ENCODE results near the gene TIMP2. TPM values are rescaled to one million over a fixed set of nuclear protein-coding genes. Genes with fewer than 3 reads are reported as not detected.

Gene TIMP2
- total RNA-seq, 1 donor from 2014 or later, result 109 TPM

DNA sequence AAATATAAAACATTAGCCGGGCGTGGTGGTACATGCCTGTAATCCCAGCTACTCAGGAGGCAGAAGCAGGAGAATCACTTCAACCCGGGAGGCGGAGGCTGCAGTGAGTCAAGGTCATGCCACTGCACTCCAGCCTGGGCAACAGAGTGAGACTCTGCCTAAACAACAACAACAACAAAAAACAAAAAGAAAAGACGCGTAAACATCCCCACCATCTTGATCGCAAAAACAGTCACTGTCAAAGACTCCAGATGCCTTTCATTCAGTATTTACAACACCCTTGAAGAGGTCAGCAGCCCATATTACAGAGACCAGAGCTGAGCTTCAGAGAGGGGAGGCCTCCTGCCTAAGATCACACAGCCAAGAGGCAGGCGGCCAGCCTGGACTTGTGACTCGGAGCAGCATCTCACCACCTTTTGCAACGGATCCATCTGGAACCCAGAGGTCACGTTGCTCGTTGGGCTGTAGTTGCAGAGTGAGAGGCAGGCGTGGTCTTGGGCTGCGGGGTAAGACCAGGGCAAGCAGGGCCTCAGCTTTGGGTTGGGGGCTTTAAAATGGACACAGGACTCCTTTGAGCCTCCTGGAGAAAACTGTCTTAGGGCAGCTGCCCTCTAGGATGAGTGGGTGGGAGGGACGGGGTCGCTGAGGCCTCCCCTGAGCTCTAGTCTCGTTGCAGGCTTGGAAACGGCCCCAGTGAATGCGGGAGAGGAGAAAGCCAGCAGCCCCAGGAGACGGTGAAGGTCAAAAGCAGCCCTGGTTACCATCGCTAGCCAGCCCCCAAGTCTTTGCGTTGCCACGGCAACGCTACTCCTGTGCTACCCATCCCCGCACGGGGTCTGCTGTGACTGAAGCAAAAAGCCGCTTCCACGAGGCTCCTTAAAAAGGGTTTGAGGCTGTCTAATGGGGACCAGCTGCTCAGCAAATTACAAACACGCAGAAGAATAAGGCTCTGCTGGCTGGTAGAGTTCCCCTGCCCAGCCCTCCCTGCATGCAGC is 28.5 kb upstream of the TIMP2 start:
- Mint-ChIP-seq H3K4me1 (peaks cover 15% of the 10 kb centered on the region), H3K36me3 (no peaks in the 10 kb centered on the region), H3K27ac (no peak overlapping the region), H3K4me3 (no peak overlapping the region), H3K9me3 (peaks cover 12% of the 10 kb centered on the region), H3K27me3 (ENCODE audit: low read depth) (no peaks in the 10 kb centered on the region)
- no peak for DNase-seq (ENCODE audit: low spot score in 2 of 2, unreplicated experiment in 2 of 2)
- TF ChIP-seq, protein P1, sequence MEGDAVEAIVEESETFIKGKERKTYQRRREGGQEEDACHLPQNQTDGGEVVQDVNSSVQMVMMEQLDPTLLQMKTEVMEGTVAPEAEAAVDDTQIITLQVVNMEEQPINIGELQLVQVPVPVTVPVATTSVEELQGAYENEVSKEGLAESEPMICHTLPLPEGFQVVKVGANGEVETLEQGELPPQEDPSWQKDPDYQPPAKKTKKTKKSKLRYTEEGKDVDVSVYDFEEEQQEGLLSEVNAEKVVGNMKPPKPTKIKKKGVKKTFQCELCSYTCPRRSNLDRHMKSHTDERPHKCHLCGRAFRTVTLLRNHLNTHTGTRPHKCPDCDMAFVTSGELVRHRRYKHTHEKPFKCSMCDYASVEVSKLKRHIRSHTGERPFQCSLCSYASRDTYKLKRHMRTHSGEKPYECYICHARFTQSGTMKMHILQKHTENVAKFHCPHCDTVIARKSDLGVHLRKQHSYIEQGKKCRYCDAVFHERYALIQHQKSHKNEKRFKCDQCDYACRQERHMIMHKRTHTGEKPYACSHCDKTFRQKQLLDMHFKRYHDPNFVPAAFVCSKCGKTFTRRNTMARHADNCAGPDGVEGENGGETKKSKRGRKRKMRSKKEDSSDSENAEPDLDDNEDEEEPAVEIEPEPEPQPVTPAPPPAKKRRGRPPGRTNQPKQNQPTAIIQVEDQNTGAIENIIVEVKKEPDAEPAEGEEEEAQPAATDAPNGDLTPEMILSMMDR (IDR thresholded peaks at IDR 0.05; ENCODE audit: unreplicated experiment), result no peak

DNA sequence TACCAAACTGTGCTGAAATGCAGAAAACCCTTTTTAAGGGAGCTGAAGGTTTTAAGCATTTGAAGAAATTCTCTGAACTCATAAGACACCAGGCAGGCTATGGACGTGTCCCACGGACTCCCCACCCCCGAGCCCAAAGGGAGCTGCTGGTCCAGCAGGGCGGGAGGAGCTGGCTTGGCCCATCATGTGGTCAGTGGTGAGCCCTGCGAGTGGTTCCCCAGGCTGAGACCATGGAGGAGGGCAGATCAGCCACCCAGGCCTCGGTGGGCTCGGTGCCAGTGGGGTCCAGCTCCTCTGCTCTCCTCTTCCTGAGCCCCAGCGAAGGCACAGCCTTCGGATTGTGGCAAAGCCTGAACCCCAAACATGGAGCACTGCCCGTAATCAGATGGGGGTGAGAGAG is 27.5 kb upstream of the TIMP2 start:
- Mint-ChIP-seq H3K27me3 (ENCODE audit: low read depth) (no peaks in the 10 kb centered on the region), H3K9me3 (peaks cover 12% of the 10 kb centered on the region), H3K4me1 (peaks cover 16% of the 10 kb centered on the region), H3K27ac (peak overlapping the region; percentile 66), H3K36me3 (no peaks in the 10 kb centered on the region), H3K4me3 (no peak overlapping the region)
- no peak for DNase-seq (ENCODE audit: low spot score in 2 of 2, unreplicated experiment in 2 of 2)
- TF ChIP-seq, protein P1 (IDR thresholded peaks at IDR 0.05; ENCODE audit: unreplicated experiment), result no peak

DNA sequence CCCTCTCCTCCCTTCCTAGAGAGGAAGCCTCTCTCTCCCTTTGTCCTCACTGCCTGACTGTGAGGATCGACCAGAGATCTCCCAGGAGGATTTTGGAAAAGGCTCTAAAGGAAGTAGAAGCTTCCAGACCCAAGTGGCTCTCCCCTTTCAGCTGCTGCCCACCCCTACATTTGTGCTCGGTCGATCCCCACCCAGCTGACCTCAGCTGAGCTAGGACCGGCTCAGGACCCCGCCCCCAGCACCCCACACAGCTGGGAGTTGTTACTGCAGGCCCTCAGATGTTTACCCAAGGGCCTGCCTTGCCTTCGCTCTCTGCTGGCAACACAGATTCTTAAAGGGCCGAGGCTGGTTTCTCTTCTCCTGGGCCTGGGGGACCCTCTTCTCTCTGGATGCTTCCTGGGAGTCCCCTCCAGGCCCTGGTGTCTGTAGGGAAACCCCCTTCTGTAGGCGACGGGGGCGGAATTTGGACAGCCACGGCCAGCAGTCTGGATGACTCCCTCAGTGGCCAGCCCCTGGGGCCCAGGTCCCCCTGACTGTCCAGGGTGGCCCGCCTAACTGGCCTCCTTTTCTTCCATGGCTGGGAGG is 26.9 kb upstream of the TIMP2 start:
- H3K27ac Mint-ChIP-seq, result peak overlapping the region; percentile 66
- H3K36me3 Mint-ChIP-seq, result no peaks in the 10 kb centered on the region
- no peak for DNase-seq (ENCODE audit: low spot score in 2 of 2, unreplicated experiment in 2 of 2)
- H3K4me1 Mint-ChIP-seq, result peaks cover 21% of the 10 kb centered on the region
- TF ChIP-seq, protein P1 (IDR thresholded peaks at IDR 0.05; ENCODE audit: unreplicated experiment), result no peak
- no peak overlapping the region for H3K4me3 Mint-ChIP-seq
- no peaks in the 10 kb centered on the region for H3K27me3 Mint-ChIP-seq (ENCODE audit: low read depth)
- H3K9me3 Mint-ChIP-seq, result peaks cover 12% of the 10 kb centered on the region

DNA sequence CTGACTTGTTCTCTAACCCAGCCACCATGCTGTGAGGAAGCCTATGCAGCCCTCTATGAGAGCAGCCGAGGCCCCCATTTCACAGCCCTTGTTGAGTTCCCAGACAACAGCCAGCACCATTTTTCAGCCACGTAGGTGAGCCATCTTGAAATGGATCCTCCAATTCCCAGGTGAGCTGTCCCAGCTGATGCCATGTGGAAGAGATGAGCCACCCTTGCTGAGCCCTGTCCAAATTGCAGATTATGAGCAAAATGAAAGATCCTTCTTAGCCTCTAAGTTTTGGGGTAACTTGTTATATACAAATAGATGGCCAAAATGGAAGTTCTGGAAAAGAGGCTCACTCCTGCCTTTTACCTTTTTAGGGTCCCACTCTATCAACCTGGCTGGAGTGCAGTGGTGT is 25.7 kb upstream of the TIMP2 start:
- H3K4me1 Mint-ChIP-seq, result peaks cover 23% of the 10 kb centered on the region
- H3K27me3 Mint-ChIP-seq (ENCODE audit: low read depth), result no peaks in the 10 kb centered on the region
- no peaks in the 10 kb centered on the region for H3K36me3 Mint-ChIP-seq
- TF ChIP-seq, protein P1 (IDR thresholded peaks at IDR 0.05; ENCODE audit: unreplicated experiment), result no peak
- no peak overlapping the region for H3K4me3 Mint-ChIP-seq
- H3K27ac Mint-ChIP-seq, result no peak overlapping the region
- H3K9me3 Mint-ChIP-seq, result peaks cover 12% of the 10 kb centered on the region
- no peak for DNase-seq (ENCODE audit: low spot score in 2 of 2, unreplicated experiment in 2 of 2)

DNA sequence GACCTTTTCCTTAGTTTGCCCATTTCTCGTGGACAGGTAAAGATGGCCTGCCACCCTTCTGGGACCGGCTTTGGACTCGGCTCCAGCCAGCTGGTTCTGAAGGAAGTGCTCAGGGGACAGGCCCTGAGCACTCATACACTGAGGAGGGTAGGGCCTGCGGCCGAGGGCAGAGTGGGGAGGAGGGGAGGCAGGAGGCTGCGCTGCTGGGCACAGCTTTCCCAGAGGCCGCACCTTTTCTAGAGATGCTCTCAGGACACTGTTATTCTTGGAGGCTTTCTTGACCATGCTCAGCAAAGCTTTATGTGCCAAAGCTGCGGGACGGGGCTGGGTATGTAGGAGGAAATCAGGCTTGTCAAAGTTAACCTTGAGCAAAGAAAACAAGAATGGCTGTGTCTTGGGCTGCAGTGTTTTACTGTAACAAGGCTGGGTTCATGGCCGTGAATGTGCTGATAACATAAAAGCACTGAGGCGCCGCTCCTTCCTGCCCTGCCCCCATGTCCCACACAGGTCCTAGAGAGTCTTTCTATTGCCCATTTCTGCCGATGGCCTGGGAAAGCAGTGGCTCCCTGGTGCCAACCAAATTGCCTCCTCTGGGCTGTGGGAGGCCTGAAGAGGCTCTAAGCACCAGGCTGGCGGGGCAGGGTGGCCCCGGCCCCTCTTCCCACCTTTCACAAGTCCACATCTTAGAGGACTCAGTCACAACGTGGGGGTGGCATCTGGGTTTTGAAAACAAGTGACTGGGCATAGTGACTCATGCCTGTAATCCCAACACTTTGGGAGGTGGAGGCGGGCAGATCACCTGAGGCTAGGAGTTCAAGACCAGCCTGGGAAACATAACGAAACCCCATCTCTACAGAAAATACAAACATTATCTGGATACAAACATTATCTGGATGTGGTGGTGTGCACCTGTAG is 22.3 kb upstream of the TIMP2 start:
- TF ChIP-seq, protein P1 (IDR thresholded peaks at IDR 0.05; ENCODE audit: unreplicated experiment), result no peak
- Mint-ChIP-seq H3K27me3 (ENCODE audit: low read depth) (no peaks in the 10 kb centered on the region), H3K36me3 (no peaks in the 10 kb centered on the region), H3K4me1 (peaks cover 17% of the 10 kb centered on the region), H3K9me3 (peaks cover 12% of the 10 kb centered on the region), H3K4me3 (no peak overlapping the region), H3K27ac (peak overlapping the region; percentile 59)
- no peak for DNase-seq (ENCODE audit: low spot score in 2 of 2, unreplicated experiment in 2 of 2)
